Lung (tissue), 12 donors: ENCODE measurements around the gene MESP1. TPM values are rescaled to one million over a fixed set of nuclear protein-coding genes. Genes with fewer than 3 reads are reported as not detected.

Source experiments
- ATAC-seq: fragments of 200-7000 bp; cut with Tn5 transposase; one replicate; pipeline ENCODE4 v1.9.1; 2020; ENCODE audit warnings: moderate number of reproducible peaks; ENCODE audit not compliant: insufficient read depth, low FRiP score
- DNase-seq, 3 donors: peaks; one replicate each; pipeline ENCODE4 v3.0.0-alpha.2; 2013 to 2017
- H3K27ac ChIP-seq, 2 donors: one replicate each; pipeline ENCODE4 v1.5.1; 2013; ENCODE audit warnings: mild to moderate bottlenecking in 2 of 2, moderate library complexity in 2 of 2, control low read depth in 1 of 2, inconsistent platforms in 1 of 2, low read depth in 1 of 2, low read length in 1 of 2
- H3K27me3 ChIP-seq, 3 donors: one replicate each; pipeline ENCODE4 v1.5.1; 2013; ENCODE audit warnings: low read length in 2 of 3; ENCODE audit not compliant: control insufficient read depth in 3 of 3, insufficient read depth in 3 of 3
- H3K36me3 ChIP-seq, 4 donors: one replicate each; pipeline ENCODE4 v1.5.1; 2013; ENCODE audit warnings: low read length in 4 of 4, mild to moderate bottlenecking in 1 of 4, moderate library complexity in 1 of 4; ENCODE audit not compliant: control insufficient read depth in 4 of 4, insufficient read depth in 4 of 4
- H3K4me1 ChIP-seq, 5 donors: one replicate each; pipeline ENCODE4 v1.5.1; 2013; ENCODE audit warnings: low read length in 5 of 5, mild to moderate bottlenecking in 2 of 5, moderate library complexity in 1 of 5; ENCODE audit not compliant: control insufficient read depth in 5 of 5, insufficient read depth in 5 of 5
- H3K4me3 ChIP-seq: one replicate; pipeline ENCODE4 v1.5.1; 2013; ENCODE audit warnings: mild to moderate bottlenecking, control low read depth, moderate library complexity
- H3K9ac ChIP-seq, 2 donors: one replicate each; pipeline ENCODE4 v1.5.1; 2013; ENCODE audit warnings: low read length in 2 of 2, control low read depth in 1 of 2; ENCODE audit not compliant: insufficient read depth in 1 of 2
- H3K9me3 ChIP-seq, 4 donors: one replicate each; pipeline ENCODE4 v1.5.1; 2013; ENCODE audit warnings: low read length in 3 of 4, mild to moderate bottlenecking in 1 of 4, moderate library complexity in 1 of 4; ENCODE audit not compliant: control insufficient read depth in 4 of 4, insufficient read depth in 3 of 4
- CTCF ChIP-seq: IDR thresholded peaks from 2 replicates; pipeline ENCODE4 v1.5.1; 2012; ENCODE audit warnings: mild to moderate bottlenecking; ENCODE audit errors: control extremely low read depth, extremely low read depth
- WGBS, 2 donors: extraction: QIAGEN DNeasy Blood & Tissue Kit; methylation state at CpG; one replicate each; pipeline ENCODE4 v1.1.7; 2013; 5-methylcytosine and 5-hydroxymethylcytosine counted together
- polyA plus RNA-seq, 2 donors: library from polyadenylated mRNA; stranded (reverse); fragments of 200-250 nt; gene quantifications; one replicate each; pipeline ENCODE4 v1.2.1, GENCODE V29; 2013
- total RNA-seq, 2 donors: library from RNA; depleted of rRNA in 1 of 2; stranded (reverse); fragments of >200 nt in 1 of 2; gene quantifications; one replicate each; pipeline ENCODE4 v1.2.1, GENCODE V29; 2014 to 2021
- donor health status: control.
- donor health status: control.
- donor health status: Bipolar disorder and iron deficiency.
- donor health status: healthy.
- donor health status: DM: yes; HTN: yes; CAD: no.

The MESP1 gene
- total and polyA plus RNA-seq, 4 donors: 0.37 to 3.2 (median 2.3) TPM

GRCh38 chr15:89777782-89778380, 26.8 kb upstream of the MESP1 start:
- no peak overlapping the region for H3K27ac ChIP-seq
- H3K4me3 ChIP-seq: no peak overlapping the region
- no peaks in the 10 kb centered on the region for H3K9me3 ChIP-seq
- no peak overlapping the region for H3K9ac ChIP-seq
- ATAC-seq: no peak
- WGBS, 2 donors: 92 to 93% methylated on average over 10 of the region's 10 CpGs
- peaks cover 0 to 6% (median 0%) of the 10 kb centered on the region in 5 donors for H3K4me1 ChIP-seq
- TF ChIP-seq CTCF: no peak
- DNase-seq: no peak
- peaks cover 0 to 3% (median 0%) of the 10 kb centered on the region in 3 donors for H3K27me3 ChIP-seq
- H3K36me3 ChIP-seq: no peaks in the 10 kb centered on the region

GRCh38 chr15:89777073-89777751, 26.2 kb upstream of the MESP1 start:
- no peak for TF ChIP-seq CTCF
- whole genome bisulfite sequencing, 2 donors: 49 to 61% methylated on average over 25 of the region's 25 CpGs
- Histone ChIP-seq H3K9me3 (no peaks in the 10 kb centered on the region), H3K27ac (no peak overlapping the region), H3K4me3 (no peak overlapping the region), H3K4me1 (peaks cover 0 to 6% (median 0%) of the 10 kb centered on the region in 5 donors), H3K27me3 (peaks cover 0 to 3% (median 0%) of the 10 kb centered on the region in 3 donors), H3K36me3 (no peaks in the 10 kb centered on the region), H3K9ac (no peak overlapping the region)
- no peak for DNase-seq
- ATAC-seq: no peak

GRCh38 chr15:89776274-89777072, 25.4 kb upstream of the MESP1 start, which contains the start of gene MESP2:
Gene MESP2, plus strand, starts transcription at chr15:89776332. Its CDS starts 26 bp downstream, at chr15:89776358.
- Histone ChIP-seq H3K4me3 (no peak within 1 kb of the TSS), H3K27ac (no peak within 1 kb of the TSS), H3K27me3 (peaks cover 0 to 3% (median 0%) of the 10 kb centered on the region in 3 donors), H3K9ac (no peak within 1 kb of the TSS), H3K36me3 (no peaks in the 10 kb centered on the region), H3K4me1 (peaks cover 0 to 6% (median 0%) of the 10 kb centered on the region in 5 donors), H3K9me3 (no peaks in the 10 kb centered on the region)
- peak; percentile 87 for ATAC-seq
- DNase-seq: peak; percentile 88 to 93 (median 89)
- WGBS, 2 donors: 7% methylated on average over 63 to 82 of the region's 82 CpGs
- TF ChIP-seq CTCF: peak; percentile 9
